Posterior cingulate gyrus (tissue), 11 donors: ENCODE results near the gene GALC.

ENCODE experiments used
- DNase-seq, 10 donors: peaks; one replicate each; pipeline versions ENCODE4 v3.0.0 to v3.0.0-alpha.2; 2020 to 2021; ENCODE audit warnings: mixed read lengths in 3 of 10
- intact Hi-C: fragments of 100-400 bp; cut with DNase I; formaldehyde crosslinking; loops from one replicate; pipeline ENCODE4 v1.15.1; 2023

GALC gene

DNA sequence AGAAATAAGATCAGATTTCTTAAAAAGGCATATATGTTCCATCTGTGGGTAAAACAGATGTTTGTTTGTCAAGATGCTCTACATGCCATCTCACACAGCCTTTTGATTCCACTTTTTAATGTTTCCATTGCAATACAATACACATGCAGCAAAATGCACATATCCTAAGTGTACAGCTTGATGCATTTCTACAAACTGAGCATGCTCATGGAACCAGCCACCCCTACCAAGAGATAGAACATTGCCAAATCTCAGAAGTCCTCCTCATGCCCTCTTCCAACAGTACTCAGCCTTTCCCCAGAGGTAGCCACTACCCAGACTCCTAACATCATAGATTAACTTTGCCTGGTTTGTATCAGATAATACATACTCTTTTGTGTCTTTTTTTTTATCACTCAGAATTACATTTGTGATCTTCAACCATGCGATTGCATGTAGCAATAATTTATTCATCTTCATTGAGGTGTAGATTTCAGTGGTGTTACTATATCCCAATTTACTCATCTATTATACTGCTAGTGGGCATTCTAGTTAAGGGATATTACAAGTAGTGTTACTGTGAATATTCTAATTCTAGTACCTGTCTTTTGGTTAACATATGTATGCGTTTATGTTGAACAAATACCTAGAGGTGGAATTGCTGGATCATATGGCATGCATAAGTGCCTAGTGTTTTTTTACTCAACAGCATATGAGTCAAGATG is 15.2 kb upstream of the GALC start:
- intact Hi-C loops: no loop called here
- no peak for DNase-seq

DNA sequence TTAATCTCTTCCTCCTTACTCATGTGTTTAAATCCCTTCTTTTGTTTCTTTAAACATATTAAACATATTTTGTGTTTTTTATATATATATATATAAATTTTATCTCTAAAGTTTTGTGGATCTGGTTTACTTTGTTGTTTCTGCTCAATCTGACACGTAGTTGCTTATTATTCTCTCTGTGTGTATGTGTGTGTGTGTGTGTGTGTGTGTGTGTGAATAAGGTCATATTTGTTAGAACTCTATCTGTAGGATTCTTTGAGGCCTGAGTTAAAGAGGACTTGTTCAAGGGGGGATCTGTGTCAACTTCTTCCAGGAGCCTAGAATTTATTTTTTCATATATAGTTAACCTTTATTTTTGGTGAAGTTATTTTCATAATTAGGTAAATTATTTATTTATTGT is 14.6 kb upstream of the GALC start:
- intact Hi-C loops: no loop called here
- no peak for DNase-seq

DNA sequence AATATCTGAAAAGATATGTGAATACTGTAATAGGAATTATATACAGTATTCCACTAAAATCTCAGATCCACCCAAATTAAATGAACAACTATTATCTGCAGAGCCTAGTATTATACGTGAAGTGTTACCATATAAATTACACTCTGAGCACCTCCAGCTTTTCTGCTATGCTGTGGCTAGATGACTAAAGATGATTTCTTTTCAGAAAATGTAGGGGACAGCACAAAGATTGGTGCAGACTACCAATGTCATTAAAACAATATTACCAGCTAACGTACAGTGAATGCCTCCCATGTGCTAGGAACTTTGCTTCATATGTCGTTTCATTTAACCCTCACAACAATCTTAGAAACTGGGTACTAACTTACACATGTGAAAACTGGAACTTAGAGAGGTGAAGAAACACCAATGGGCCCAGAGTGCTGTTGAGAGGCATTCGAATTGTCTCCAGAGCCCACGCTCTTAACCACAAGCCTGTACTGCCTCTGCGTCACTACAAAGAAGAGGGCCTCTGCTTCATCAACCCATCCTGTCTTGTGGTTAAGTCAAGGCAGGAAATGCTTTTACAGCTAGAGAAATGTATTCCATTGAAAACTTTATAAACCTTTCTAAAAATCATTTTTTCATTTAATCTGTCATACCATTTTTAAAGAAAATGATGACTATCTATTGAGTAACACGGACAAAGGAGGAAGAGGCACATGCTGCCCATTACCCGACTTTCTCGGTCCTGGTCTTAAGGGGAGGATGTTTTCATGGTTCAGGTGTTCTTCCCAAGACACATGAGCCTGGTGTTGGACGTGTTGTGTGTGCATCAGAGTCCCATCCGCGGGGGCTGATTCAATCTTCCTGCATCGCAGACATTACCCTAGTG is 13.2 kb upstream of the GALC start:
- DNase-seq: no peak
- intact Hi-C loops: no loop called here

- DNase-seq: no peak
- intact Hi-C loops: no loop called here
Observed at GRCh38 chr14:88005050-88005481, 12.1 kb upstream of the GALC start, which contains the start of gene GPR65. TSS of gene GPR65 (plus strand) at chr14:88005135. CDS start at chr14:88010848, 5,713 bp downstream.

- intact Hi-C loops: no loop called here
Observed at GRCh38 chr14:88004506-88005036, 11.6 kb upstream of the GALC start.

GRCh38 chr14:88003425-88003824 is 10.4 kb upstream of the GALC start:
- intact Hi-C loops: no loop called here
- DNase-seq: no peak

More at GRCh38 chr14:88004506-88005036, 11.6 kb upstream of the GALC start:
- no peak for DNase-seq

DNA sequence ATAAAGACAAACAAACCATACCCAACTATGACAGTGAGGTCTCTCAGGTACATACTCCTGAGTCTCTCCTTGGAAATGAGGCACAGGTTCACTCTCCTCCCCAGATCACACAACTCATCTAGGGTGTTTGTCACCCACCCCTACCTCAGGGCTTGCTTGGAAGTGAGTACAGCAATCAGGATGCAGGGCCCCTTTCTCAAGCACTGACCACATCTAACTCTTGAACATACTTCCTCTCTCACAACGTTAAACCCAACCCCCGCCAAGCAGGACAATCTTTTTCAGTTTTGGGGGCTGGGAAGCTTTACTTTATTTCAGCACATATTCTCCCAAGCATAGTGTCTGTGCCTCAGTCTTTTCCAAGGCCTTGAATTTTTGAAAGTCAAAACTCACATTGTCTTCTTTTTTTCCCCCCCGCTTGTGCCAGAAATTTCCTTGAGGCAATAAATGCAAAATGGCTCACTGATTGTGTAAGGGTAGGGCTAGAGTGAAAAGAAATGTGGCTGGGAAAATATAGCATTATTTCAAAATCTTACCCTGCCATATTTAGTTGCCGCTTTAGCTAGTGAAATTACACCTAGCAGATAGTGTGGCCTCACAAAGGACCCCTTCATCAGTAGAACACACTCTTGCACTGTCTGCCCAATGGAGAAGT is 9.6 kb upstream of the GALC start:
- intact Hi-C loops: no loop called here
- no peak for DNase-seq

GRCh38 chr14:87999277-87999676 is 6.3 kb upstream of the GALC start:
- DNase-seq: no peak
- intact Hi-C loops: no loop called here

DNA sequence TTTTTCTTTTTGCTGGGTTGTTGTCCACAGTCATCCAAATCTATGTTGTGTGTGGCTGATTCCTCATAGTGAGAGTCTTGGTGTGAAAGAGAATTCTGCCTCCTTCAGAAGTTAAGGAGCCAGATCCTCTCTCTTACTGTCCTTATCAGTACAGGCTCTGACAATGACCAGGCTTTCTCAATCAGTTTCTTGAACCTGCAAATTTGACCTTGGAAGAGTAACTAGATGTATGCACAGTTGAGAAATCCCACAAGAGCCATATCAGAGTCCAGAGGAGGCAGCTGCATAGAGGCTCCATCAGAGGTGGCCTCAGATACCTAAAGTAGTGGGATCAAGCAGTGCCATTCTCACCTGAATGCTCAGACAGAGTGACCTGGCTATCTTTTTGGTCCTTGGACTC is 5.5 kb upstream of the GALC start:
- intact Hi-C loops: no loop called here
- no peak for DNase-seq

GRCh38 chr14:87996291-87996592 is 3.3 kb upstream of the GALC start:
- no peak for DNase-seq
- intact Hi-C loops: no loop called here

DNA sequence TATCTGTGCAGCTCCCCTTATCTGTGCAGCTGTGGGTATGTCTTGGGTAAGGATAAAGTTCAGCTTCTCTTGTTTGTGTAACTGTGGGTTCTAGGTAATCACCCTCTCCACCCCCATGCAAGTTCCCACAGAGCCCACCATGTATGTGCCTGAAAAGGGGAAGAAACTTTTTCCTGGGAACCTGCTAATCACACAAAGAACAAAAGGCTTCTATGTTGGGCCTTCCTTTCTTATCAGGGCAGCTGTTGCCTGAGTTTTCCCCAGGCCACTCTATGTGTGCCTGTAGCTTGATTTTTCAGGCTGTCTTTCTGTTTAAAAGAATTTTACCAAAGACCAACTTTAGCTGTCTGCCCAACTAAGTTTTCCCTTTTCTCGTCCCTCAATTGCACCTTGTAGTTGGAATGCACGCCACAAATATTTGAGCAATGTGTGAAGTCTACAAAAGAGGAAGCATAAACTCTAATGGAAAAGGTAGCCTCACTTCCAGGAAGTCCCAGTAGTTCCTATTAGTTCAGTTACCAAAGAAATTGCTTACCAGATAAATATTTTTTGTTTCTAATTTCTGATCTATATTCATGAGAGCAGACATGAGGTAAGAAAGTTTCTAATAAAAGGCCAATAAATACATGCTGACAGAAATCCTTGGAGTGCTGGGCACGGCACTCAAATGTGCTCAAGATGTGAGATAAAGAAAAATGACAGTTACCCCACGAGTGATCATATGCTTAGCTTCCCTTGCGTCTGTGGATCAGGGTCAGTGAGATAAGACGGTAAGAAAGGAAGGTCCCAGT is 2.7 kb upstream of the GALC start:
- intact Hi-C loops: no loop called here
- no peak for DNase-seq

- no peak for DNase-seq
- intact Hi-C loops: no loop called here
Observed at GRCh38 chr14:87994974-87995373, 2.0 kb upstream of the GALC start.

DNA sequence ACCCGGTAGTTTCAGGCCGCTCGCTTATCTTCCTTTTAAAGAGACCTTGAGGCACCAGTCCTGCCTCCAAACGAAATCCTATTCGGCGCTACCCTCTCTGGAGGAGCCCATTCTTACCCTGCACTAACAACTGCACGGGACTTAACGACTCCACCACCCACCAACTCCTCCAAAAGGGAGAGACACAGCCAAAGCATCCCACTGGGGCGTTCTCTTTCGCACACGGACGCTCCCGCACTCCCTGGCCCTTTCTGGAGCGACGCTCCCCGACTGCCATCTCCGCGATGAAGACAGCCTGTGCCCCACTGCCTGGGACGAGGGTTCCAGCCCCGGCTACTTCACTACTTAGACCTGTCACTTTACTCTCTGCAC is 650 bp downstream of the GALC start:
- peak in 2 of 10 donors; percentile 25 to 57 for DNase-seq
- intact Hi-C loops: no loop called here

GRCh38 chr14:87990682-87991081 is 2.3 kb downstream of the GALC start:
- DNase-seq: no peak
- intact Hi-C loops: no loop called here

- intact Hi-C loops: no loop called here
Observed at GRCh38 chr14:87989956-87990299, 3.1 kb downstream of the GALC start.

DNA sequence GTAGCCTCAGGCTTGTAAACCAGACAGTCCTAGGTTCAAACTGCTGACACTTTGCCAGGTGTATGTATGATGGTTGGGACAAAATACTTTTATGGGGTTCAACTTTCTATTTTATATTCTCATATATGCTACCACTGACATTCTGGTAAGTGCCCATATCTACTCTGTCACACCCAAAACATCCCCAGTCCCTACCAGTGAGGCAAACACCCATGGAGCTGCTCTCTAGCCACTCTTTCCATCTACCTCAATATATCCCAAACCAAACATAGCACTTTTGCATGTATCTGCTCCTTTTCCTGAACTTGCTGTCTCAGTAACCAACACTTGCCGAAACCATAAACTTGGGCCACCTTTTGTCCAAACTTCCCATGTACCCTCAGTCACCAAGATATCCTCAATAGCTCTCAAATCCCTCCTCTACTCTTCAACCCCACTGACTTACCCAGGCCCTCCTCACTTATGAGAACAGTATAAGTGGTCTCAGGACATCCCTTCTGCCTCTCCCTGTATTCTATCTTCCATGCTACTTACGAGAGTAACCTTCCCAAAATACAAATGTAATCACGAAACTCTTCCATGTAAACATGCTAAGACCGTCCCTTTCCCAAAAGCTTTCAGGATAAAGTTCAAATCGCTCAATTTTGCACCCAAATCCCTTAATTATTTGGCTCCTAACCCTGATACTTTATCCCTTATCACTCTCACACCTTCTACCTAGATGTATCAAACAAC is 3.6 kb downstream of the GALC start:
- intact Hi-C loops: no loop called here
- DNase-seq: no peak

More at GRCh38 chr14:87989956-87990299, 3.1 kb downstream of the GALC start:
- DNase-seq: no peak

DNA sequence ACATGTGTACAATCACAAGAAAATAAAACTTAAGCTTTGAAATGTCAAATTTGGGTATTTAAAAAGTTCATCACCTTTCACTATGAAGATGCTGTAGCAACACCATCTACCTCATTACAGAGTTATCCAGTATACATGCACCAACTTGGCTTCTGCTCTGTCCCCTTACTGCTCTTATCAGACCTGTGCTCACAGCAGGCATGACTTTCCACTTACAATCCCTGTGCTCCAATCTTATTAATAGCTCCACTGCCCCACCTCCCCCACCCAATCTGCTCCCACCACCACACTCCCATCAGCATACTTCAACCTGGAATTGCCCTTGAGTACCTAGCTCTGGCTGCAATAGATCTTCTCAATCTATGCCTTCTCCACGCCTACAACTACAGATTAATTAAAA is 13.3 kb downstream of the GALC start:
- intact Hi-C loops: no loop called here

DNA sequence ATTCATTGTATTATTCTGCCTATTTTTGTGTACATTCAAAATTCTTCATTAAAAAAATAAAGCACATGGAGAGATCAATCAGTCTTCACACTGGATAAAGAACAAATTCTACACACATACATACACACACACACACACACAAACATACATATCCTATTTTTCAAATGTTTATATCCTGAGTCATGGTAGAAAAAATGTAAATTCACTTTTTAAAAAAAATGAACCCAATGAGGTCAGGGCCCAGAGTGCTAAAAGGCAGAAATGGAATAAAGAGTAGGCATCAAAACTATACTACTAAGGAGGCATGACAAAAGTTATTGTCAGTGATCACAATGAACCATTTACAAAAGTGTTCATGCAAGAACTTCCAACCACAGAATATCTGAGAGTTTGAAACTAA is 17.3 kb downstream of the GALC start:
- intact Hi-C loops: no loop called here
- no peak for DNase-seq

More for the DNA sequence above, 13.3 kb downstream of the GALC start:
- no peak for DNase-seq

DNA sequence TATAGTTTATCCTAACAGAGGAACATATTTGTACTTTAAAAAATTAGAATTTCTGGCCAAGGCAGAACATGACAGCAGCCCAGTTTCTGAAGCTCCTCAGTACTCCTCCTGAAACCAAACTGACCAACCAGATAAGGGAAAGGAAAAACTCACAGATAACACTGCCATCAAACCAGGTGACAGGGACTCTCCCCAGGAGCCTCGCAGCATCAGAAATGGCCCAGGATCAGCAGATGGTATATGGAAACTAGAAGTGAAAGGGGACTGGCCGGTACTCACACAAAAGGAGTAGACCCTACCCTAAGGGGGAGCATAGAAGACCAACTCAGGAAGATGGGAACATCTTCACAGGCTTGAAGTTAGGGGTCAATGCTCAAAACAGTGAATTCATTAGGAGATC is 22.0 kb downstream of the GALC start:
- intact Hi-C loops: no loop called here
- DNase-seq: no peak

DNA sequence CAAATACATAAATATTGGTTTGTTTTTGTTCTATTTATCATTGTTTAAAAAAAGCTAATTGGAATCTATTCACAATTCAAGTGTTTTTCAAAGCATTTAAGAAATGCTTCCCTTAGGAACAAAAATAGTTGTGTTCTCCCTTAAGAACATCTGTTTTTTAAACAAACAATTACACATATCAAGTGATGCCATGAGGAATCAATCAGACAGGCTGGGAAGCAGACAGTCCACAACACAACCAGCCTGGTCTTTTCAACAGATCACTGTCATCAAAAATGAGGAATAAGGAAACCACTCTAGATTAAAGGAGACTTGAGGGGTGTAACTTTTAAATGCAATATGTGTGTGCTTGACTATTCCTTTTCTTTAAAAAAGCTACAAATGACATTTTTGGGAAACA is 25.5 kb downstream of the GALC start:
- intact Hi-C loops: no loop called here
- no peak for DNase-seq
